Peyer's patch (tissue), 4 donors: Measurements from ENCODE around the gene TSSK6. TPM values are rescaled to one million over a fixed set of nuclear protein-coding genes. Genes with fewer than 3 reads are reported as not detected.

Experiments
- DNase-seq, 3 donors: peaks; one replicate each; pipeline ENCODE4 v3.0.0-alpha.2; 2017 to 2019
- H3K27ac ChIP-seq, 4 donors: fragments of 200-600 bp; sonication (generic); one replicate each; pipeline ENCODE4 v1.5.1; 2016 to 2019
- H3K27me3 ChIP-seq, 2 donors: fragments of 200-600 bp; sonication (generic); one replicate each; pipeline ENCODE4 v1.5.1; 2019
- H3K36me3 ChIP-seq, 3 donors: fragments of 200-600 bp; sonication (generic); one replicate each; pipeline ENCODE4 v1.5.1; 2016 to 2019
- H3K4me1 ChIP-seq, 4 donors: fragments of 200-600 bp; sonication (generic); one replicate each; pipeline ENCODE4 v1.5.1; 2016 to 2019
- H3K4me3 ChIP-seq, 4 donors: fragments of 200-600 bp; sonication (generic); 1 replicate in 3 of 4; 2 replicates in 1 of 4; pipeline ENCODE4 v1.5.1; 2016 to 2019; ENCODE audit warnings: mild to moderate bottlenecking in 1 of 4
- H3K9me3 ChIP-seq, 4 donors: fragments of 200-600 bp; sonication (generic); one replicate each; pipeline ENCODE4 v1.5.1; 2016 to 2019; ENCODE audit warnings: mild to moderate bottlenecking in 1 of 4
- CTCF ChIP-seq, 6 experiments: fragments of 450-650 bp in 4 of 6; fragments of 200-600 bp in 2 of 6; sonication (generic) in 1 of 6; IDR thresholded peaks; one replicate each; pipeline ENCODE4 v1.5.1; 2017 to 2019; ENCODE audit warnings: antibody characterized with exemption in 6 of 6, mild to moderate bottlenecking in 3 of 6, moderate library complexity in 1 of 6
- POLR2A ChIP-seq, 2 donors: fragments of 450-650 bp; IDR thresholded peaks; one replicate each; pipeline ENCODE4 v1.5.1; 2017; ENCODE audit warnings: antibody characterized with exemption in 2 of 2, mild to moderate bottlenecking in 2 of 2, moderate library complexity in 2 of 2
- total RNA-seq, 4 donors: library from RNA; depleted of rRNA; stranded (reverse); fragments of >200 nt; gene quantifications; one replicate each; pipeline ENCODE4 v1.1.0, GENCODE V29; 2016

Gene TSSK6
- total RNA-seq, 4 donors from 2014 or later: 3.0 to 14.0 (median 10.0) TPM

- Histone ChIP-seq H3K27me3 (peaks cover 0 to 16% of the 10 kb centered on the region in 2 donors), H3K9me3 (no peaks in the 10 kb centered on the region), H3K4me3 (no peak overlapping the region), H3K27ac (no peak overlapping the region), H3K36me3 (no peaks in the 10 kb centered on the region), H3K4me1 (peaks cover 0 to 23% (median 20%) of the 10 kb centered on the region in 4 donors)
- DNase-seq: no peak
- no peak for TF ChIP-seq POLR2A (IDR thresholded peaks at IDR 0.05)
- no peak for TF ChIP-seq CTCF (IDR thresholded peaks at IDR 0.05)
These were observed 28.3 kb upstream of the TSSK6 start for GRCh38 chr19:19543640-19544039.

GRCh38 chr19:19543101-19543500, 27.8 kb upstream of the TSSK6 start:
- H3K27ac ChIP-seq: no peak overlapping the region
- peaks cover 2 to 29% (median 26%) of the 10 kb centered on the region in 4 donors for H3K4me1 ChIP-seq
- no peak for DNase-seq
- no peaks in the 10 kb centered on the region for H3K36me3 ChIP-seq
- TF ChIP-seq POLR2A (IDR thresholded peaks at IDR 0.05) (no peak), CTCF (IDR thresholded peaks at IDR 0.05) (no peak)
- H3K4me3 ChIP-seq: no peak overlapping the region
- H3K9me3 ChIP-seq: no peaks in the 10 kb centered on the region
- H3K27me3 ChIP-seq: peaks cover 0 to 21% of the 10 kb centered on the region in 2 donors

- H3K27me3 ChIP-seq: peaks cover 0 to 22% of the 10 kb centered on the region in 2 donors
- peaks cover 2 to 33% (median 29%) of the 10 kb centered on the region in 4 donors for H3K4me1 ChIP-seq
- no peak overlapping the region for H3K27ac ChIP-seq
- H3K36me3 ChIP-seq: no peaks in the 10 kb centered on the region
- no peak overlapping the region for H3K4me3 ChIP-seq
- TF ChIP-seq CTCF (IDR thresholded peaks at IDR 0.05) (no peak), POLR2A (IDR thresholded peaks at IDR 0.05) (no peak)
- no peaks in the 10 kb centered on the region for H3K9me3 ChIP-seq
- DNase-seq: no peak
These were observed 27.2 kb upstream of the TSSK6 start for GRCh38 chr19:19542507-19542906.

GRCh38 chr19:19541616-19542015, 26.3 kb upstream of the TSSK6 start:
- H3K27ac ChIP-seq: no peak overlapping the region
- peaks cover 0 to 22% of the 10 kb centered on the region in 2 donors for H3K27me3 ChIP-seq
- H3K4me3 ChIP-seq: no peak overlapping the region
- DNase-seq: no peak
- TF ChIP-seq POLR2A (IDR thresholded peaks at IDR 0.05) (no peak), CTCF (IDR thresholded peaks at IDR 0.05) (no peak)
- H3K4me1 ChIP-seq: peaks cover 2 to 33% (median 29%) of the 10 kb centered on the region in 4 donors
- no peaks in the 10 kb centered on the region for H3K9me3 ChIP-seq
- no peaks in the 10 kb centered on the region for H3K36me3 ChIP-seq

DNA sequence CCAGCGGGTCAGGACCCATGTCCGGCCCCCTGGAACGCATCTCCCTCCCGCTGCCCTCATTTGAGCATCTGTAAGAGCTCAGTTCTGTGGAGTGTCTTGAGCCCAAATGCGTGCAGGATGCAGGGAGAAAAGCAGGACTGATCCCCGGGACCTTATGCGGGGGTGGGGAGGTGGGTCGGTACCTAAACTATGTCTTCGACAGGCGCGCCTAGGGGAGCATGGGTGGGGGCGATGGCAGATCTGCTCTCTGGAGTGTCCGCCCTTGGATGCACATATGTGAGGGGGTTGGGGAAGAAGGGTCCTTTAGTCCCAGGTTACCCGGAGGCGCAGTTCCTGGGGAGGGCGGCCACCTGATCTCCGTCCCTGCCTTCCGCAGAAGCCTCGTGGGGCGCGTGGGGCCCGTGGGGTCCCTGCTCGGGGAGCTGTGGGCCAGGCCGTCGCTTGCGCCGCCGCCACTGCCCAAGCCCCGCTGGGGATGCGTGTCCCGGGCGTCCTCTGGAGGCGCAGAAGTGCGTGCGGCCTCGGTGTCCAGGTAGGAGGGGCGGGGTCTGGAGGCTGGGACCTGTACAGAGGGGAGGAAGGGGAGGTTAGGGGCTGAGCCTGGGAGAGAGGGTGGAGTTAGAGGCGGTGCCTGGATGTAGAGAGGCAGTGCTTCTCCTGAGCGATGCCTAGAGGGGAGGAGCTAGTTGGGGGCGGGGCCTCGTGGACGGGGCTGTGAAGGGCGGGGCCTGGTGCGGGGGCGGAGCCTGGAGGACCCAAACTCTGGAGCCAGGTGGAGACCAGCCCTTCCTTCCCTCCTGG, 25.6 kb upstream of the TSSK6 start:
- no peaks in the 10 kb centered on the region for H3K9me3 ChIP-seq
- H3K36me3 ChIP-seq: no peaks in the 10 kb centered on the region
- H3K27ac ChIP-seq: no peak overlapping the region
- peak; percentile 60 to 83 (median 73) for DNase-seq
- H3K4me1 ChIP-seq: peaks cover 2 to 33% (median 29%) of the 10 kb centered on the region in 4 donors
- TF ChIP-seq CTCF (IDR thresholded peaks at IDR 0.05) (no peak), POLR2A (IDR thresholded peaks at IDR 0.05) (no peak)
- H3K27me3 ChIP-seq: peaks cover 0 to 22% of the 10 kb centered on the region in 2 donors
- peak overlapping the region; percentile 15 to 38 (median 32) for H3K4me3 ChIP-seq
